Gastrocnemius medialis (tissue), 4 donors: Measurements from ENCODE around the gene TACR1. TPM values are rescaled to one million over a fixed set of nuclear protein-coding genes. Genes with fewer than 3 reads are reported as not detected.

Source experiments
- ATAC-seq, 2 donors: fragments of 150-250 bp; one replicate each; pipeline ENCODE4 v1.9.1; 2016
- DNase-seq, 2 donors: peaks; one replicate each; pipeline ENCODE4 v3.0.0-alpha.2; 2019
- H3K27ac ChIP-seq, 4 donors: fragments of 200-600 bp; sonication (generic); 1 replicate in 1 of 4; 2 replicates in 3 of 4; pipeline ENCODE4 v1.5.1; 2016 to 2018; ENCODE audit warnings: mild to moderate bottlenecking in 2 of 4, moderate library complexity in 1 of 4
- H3K27me3 ChIP-seq, 3 donors: fragments of 200-600 bp; sonication (generic) in 2 of 3; 1 replicate in 1 of 3; 2 replicates in 2 of 3; pipeline versions ENCODE4 v1.5.1 to v1.6.0; 2016 to 2019; ENCODE audit warnings: mild to moderate bottlenecking in 1 of 3, moderate library complexity in 1 of 3
- H3K36me3 ChIP-seq, 2 donors: fragments of 200-600 bp; sonication (generic) in 1 of 2; one replicate each; pipeline ENCODE4 v1.5.1; 2017 to 2018
- H3K4me1 ChIP-seq, 2 donors: fragments of 200-600 bp; sonication (generic) in 1 of 2; one replicate each; pipeline ENCODE4 v1.5.1; 2016 to 2017; ENCODE audit warnings: mild to moderate bottlenecking in 2 of 2
- H3K4me3 ChIP-seq, 4 donors: fragments of 200-600 bp; sonication (generic) in 3 of 4; 1 replicate in 1 of 4; 2 replicates in 3 of 4; pipeline ENCODE4 v1.5.1; 2016 to 2019; ENCODE audit warnings: mild to moderate bottlenecking in 2 of 4
- H3K9me3 ChIP-seq, 3 donors: fragments of 200-600 bp; sonication (generic) in 2 of 3; 1 replicate in 1 of 3; 2 replicates in 2 of 3; pipeline ENCODE4 v1.5.1; 2016 to 2019
- CTCF ChIP-seq, 5 experiments: fragments of 450-650 bp in 3 of 5; fragments of 200-600 bp in 2 of 5; sonication (generic) in 2 of 5; IDR thresholded peaks in 4 of 5; conservative IDR thresholded peaks in 1 of 5; 1 replicate in 4 of 5; 2 replicates in 1 of 5; pipeline ENCODE4 v1.5.1; 2016 to 2019; ENCODE audit warnings: antibody characterized with exemption in 5 of 5, mild to moderate bottlenecking in 3 of 5, moderate library complexity in 3 of 5
- POLR2A ChIP-seq, 2 donors: fragments of 450-650 bp; IDR thresholded peaks; one replicate each; pipeline ENCODE4 v1.6.1; 2017; ENCODE audit warnings: antibody characterized with exemption in 2 of 2, mild to moderate bottlenecking in 2 of 2, moderate library complexity in 2 of 2
- in situ Hi-C, 4 donors: fragments of 200-750 bp; cut with MboI; loops; one replicate each; pipeline versions ENCODE4 v1.15.0 to v1.8.0; 2017; ENCODE audit warnings: low sequenced_read_pairs in 4 of 4
- intact Hi-C: fragments of 100-400 bp; cut with DNase I; formaldehyde crosslinking; loops from one replicate; pipeline ENCODE4 v1.15.1; 2023; ENCODE audit warnings: low total_unique reads
- total RNA-seq, 4 donors: library from RNA; depleted of rRNA; stranded (reverse); fragments of >200 nt; gene quantifications; one replicate each; pipeline versions ENCODE4 v1.1.0 to v1.2.3, GENCODE V29; 2016

Gene TACR1
- total RNA-seq, 4 donors from 2014 or later: 0.07 to 0.42 (median 0.19) TPM

DNA sequence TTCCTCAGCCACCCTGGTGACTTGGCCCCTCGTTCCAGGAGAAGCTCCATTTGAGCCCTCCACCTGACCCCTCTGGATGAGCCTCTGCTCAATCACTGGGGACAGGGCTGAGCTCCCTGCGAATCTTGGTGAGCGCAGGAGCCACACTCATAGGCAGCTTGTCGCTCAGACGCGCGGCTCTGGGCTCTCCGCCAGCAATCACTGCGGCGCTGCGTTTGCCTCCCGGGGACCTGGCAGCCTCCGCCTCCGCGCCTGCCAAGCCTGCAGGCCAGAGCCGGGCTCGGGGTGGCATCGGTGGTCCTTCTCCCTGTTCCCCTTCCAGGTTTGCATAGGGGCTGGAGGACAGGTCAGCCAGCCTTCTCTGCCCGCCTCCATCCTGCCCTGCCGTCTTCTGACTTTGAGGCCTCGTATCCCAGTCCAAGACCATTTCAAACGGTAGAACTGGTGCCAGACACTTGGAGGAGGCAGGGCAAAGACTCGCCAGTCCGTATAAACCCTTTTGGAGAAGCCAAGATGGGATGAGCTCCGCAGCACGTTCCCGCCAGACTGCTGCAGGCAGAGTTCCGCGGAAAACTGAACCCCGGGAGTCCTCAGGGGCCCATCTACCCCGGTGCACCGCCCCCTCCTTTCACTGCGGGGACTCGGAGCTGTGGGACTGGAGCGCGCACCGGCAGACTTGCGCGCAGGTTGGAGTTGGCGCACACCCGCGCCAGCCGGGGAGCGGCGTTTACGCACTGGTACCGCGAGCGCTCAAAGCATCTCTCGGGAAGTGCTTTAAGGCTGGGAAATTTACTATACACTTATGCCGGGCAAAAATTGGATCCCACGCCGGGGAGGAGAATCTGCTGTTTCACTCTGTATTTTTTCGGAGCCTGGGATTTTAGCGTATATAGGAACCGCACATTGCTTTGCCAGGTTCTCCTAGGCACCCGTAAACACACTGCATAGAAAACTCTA, 1.1 kb upstream of the TACR1 start:
- in situ Hi-C loops: no loop called here
- intact Hi-C loops: no loop called here
- ATAC-seq (peak in 1 of 2 donors; percentile 39), DNase-seq (no peak)
- Histone ChIP-seq H3K4me3 (peak overlapping the region; percentile 41 to 58 (median 52)), H3K27ac (no peak overlapping the region), H3K4me1 (peaks cover 16 to 23% of the 10 kb centered on the region in 2 donors), H3K36me3 (no peaks in the 10 kb centered on the region), H3K9me3 (no peaks in the 10 kb centered on the region), H3K27me3 (peaks cover 24 to 58% (median 44%) of the 10 kb centered on the region in 3 donors)
- TF ChIP-seq CTCF (IDR thresholded peaks at IDR 0.05 in 4 of 5, conservative IDR thresholded peaks at IDR 0.05 in 1 of 5) (no peak), POLR2A (IDR thresholded peaks at IDR 0.05) (no peak)

DNA sequence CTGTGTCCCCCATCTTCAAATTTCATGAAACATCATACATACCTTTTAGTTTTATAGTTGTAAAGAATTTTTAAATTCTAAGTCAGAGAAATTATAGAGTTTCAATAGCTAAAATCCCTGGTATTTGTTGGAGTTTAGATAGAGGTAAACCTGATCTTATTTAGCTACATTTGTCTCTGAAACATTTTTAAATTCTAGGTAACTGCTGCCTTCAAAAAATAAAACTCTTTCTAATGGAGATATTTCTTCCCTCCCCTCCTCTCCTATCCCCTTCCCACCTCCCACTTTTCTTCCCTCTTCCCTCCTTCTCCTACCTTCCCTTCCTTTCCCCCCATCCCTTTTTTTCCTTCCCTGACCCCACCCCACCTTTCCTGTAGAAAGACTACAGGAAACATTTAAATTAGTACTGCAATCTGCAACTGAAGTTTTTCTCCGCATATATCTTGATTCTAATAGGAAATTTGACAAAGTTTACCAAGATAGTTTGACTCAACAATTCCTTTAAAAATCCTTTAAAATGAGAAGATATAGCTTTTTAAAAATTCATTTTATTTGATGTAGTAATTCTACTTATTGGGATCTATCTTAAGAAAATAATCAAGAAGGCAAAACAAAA, 4.1 kb downstream of the TACR1 start:
- H3K9me3 ChIP-seq: no peaks in the 10 kb centered on the region
- intact Hi-C loops: no loop called here
- no peak overlapping the region for H3K27ac ChIP-seq
- ATAC-seq (no peak), DNase-seq (no peak)
- H3K36me3 ChIP-seq: no peaks in the 10 kb centered on the region
- no peak for TF ChIP-seq CTCF (IDR thresholded peaks at IDR 0.05 in 4 of 5, conservative IDR thresholded peaks at IDR 0.05 in 1 of 5)
- no peak for TF ChIP-seq POLR2A (IDR thresholded peaks at IDR 0.05)
- H3K4me3 ChIP-seq: no peak overlapping the region
- H3K27me3 ChIP-seq: peaks cover 28 to 48% (median 30%) of the 10 kb centered on the region in 3 donors
- peaks cover 9 to 14% of the 10 kb centered on the region in 2 donors for H3K4me1 ChIP-seq
- in situ Hi-C loops: no loop called here

- peaks cover 24 to 40% (median 27%) of the 10 kb centered on the region in 3 donors for H3K27me3 ChIP-seq
Observed at GRCh38 chr2:75194184-75194868, 5.0 kb downstream of the TACR1 start.

GRCh38 chr2:75192496-75192895, 6.8 kb downstream of the TACR1 start:
- TF ChIP-seq POLR2A (IDR thresholded peaks at IDR 0.05): no peak
- TF ChIP-seq CTCF (IDR thresholded peaks at IDR 0.05 in 4 of 5, conservative IDR thresholded peaks at IDR 0.05 in 1 of 5): no peak
- intact Hi-C loops: no loop called here
- no peak overlapping the region for H3K4me3 ChIP-seq
- in situ Hi-C loops: no loop called here
- no peaks in the 10 kb centered on the region for H3K4me1 ChIP-seq
- H3K27me3 ChIP-seq: peaks cover 9 to 21% (median 13%) of the 10 kb centered on the region in 3 donors
- no peaks in the 10 kb centered on the region for H3K9me3 ChIP-seq
- DNase-seq (no peak), ATAC-seq (no peak)
- no peaks in the 10 kb centered on the region for H3K36me3 ChIP-seq
- H3K27ac ChIP-seq: no peak overlapping the region

More at GRCh38 chr2:75194184-75194868, 5.0 kb downstream of the TACR1 start:
- Histone ChIP-seq H3K4me1 (peaks cover 4 to 5% of the 10 kb centered on the region in 2 donors), H3K36me3 (no peaks in the 10 kb centered on the region), H3K4me3 (no peak overlapping the region), H3K9me3 (no peaks in the 10 kb centered on the region), H3K27ac (no peak overlapping the region)
- ATAC-seq: no peak
- intact Hi-C loops (no loop called here), in situ Hi-C loops (no loop called here)
- TF ChIP-seq POLR2A (IDR thresholded peaks at IDR 0.05) (no peak), CTCF (IDR thresholded peaks at IDR 0.05 in 4 of 5, conservative IDR thresholded peaks at IDR 0.05 in 1 of 5) (no peak)
- no peak for DNase-seq
